Activated CD8-positive, alpha-beta memory T cell treated with anti-CD3 and anti-CD28 coated beads for 48 hours (primary cell): ENCODE measurements around the gene MAP4K5.
A peak's percentile ranks its signal among the peaks of the same experiment; 100 is the strongest.
"Not testable (repeated sequence)": the region's sequence is repeated elsewhere in the genome, so short reads cannot be mapped to it uniquely, and the experiment has no call there.

Source experiments
- DNase-seq, 3 experiments: peaks; one replicate each; pipeline ENCODE4 v3.0.0-alpha.2; 2020; ENCODE audit warnings: low read depth in 2 of 3, low spot score in 2 of 3

Gene MAP4K5

GRCh38 chr14:50531595-50532501, 521 bp downstream of the MAP4K5 start:
- DNase-seq, result peak; percentile 6 to 36 (median 15)

- DNase-seq, result no peak
Observed at GRCh38 chr14:50530794-50531365, 1.5 kb downstream of the MAP4K5 start.

- DNase-seq, result no peak
Observed at GRCh38 chr14:50530358-50530757, 2.0 kb downstream of the MAP4K5 start.

- no peak for DNase-seq
Observed at GRCh38 chr14:50529288-50530179, 2.8 kb downstream of the MAP4K5 start.

- no peak for DNase-seq
Observed at GRCh38 chr14:50528000-50528399, 4.4 kb downstream of the MAP4K5 start.

- no peak for DNase-seq
Observed at GRCh38 chr14:50524731-50525515, 7.4 kb downstream of the MAP4K5 start.

- DNase-seq, result no peak
Observed at GRCh38 chr14:50524060-50524459, 8.3 kb downstream of the MAP4K5 start.

- no peak for DNase-seq
Observed at GRCh38 chr14:50523271-50524041, 8.9 kb downstream of the MAP4K5 start.

GRCh38 chr14:50521912-50522341, 10.4 kb downstream of the MAP4K5 start:
- no peak for DNase-seq

- DNase-seq, result peak in 2 of 3 experiments; percentile 17 to 25
Observed at GRCh38 chr14:50520947-50521815, 11.2 kb downstream of the MAP4K5 start.

GRCh38 chr14:50516091-50516490, 16.3 kb downstream of the MAP4K5 start:
- DNase-seq, result no peak

- no peak for DNase-seq
Observed at GRCh38 chr14:50512463-50512862, 19.9 kb downstream of the MAP4K5 start.

- DNase-seq, result no peak
Observed at GRCh38 chr14:50510157-50510556, 22.2 kb downstream of the MAP4K5 start.

GRCh38 chr14:50507078-50507477, 25.3 kb downstream of the MAP4K5 start:
- not testable (repeated sequence) for DNase-seq

- no peak for DNase-seq
Observed at GRCh38 chr14:50501642-50502041, 30.7 kb downstream of the MAP4K5 start.

GRCh38 chr14:50497351-50497750, 35.0 kb downstream of the MAP4K5 start:
- no peak for DNase-seq

- no peak for DNase-seq
Observed at GRCh38 chr14:50489851-50490250, 42.5 kb downstream of the MAP4K5 start.

- no peak for DNase-seq
Observed at GRCh38 chr14:50488521-50488920, 43.8 kb downstream of the MAP4K5 start.

- no peak for DNase-seq
Observed at GRCh38 chr14:50479041-50479440, 53.3 kb downstream of the MAP4K5 start.
